ENCODE results near the gene RTEL1. TPM values are rescaled to one million over a fixed set of nuclear protein-coding genes. Genes with fewer than 3 reads are reported as not detected.

RTEL1 gene
- total RNA-seq, 4 donors from 2014 or later, result 11.6 to 32.8 (median 22.9) TPM

DNA sequence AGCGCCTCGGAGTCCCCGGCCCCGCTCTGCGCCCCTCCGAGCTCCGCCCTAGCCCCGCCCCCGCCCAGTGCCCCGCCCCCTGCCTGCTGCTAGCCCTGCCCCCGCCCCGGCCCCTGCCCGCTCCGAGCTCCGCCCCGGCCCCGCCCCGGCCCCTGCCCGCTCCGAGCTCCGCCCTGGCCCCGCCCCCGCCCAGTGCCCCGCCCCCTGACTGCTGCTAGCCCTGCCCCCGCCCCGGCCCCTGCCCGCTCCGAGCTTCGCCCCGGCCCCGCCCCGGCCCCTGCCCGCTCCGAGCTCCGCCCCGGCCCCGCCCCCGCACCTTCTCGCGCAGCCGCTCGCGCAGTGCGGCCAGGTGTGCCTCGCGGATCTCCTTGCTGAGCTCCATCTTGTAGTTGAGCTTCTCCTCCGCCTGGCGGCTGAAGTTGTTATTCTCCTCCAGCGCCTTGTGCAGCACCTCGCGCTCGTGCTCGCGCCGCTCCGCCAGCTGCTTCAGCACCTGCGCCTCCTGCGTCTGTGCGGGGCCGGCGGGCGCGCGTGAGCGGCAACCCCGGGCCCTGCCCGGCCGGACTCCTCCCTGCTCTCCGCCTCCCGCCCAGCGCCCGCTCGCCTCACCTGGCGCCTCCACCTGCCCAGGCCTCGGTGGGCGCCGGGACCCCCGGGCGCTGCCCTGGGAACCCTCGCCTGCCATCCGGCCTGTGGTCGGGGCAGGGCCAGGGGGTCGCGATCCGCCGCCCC is 16.2 kb upstream of the RTEL1 start:
- TF ChIP-seq, protein P1, sequence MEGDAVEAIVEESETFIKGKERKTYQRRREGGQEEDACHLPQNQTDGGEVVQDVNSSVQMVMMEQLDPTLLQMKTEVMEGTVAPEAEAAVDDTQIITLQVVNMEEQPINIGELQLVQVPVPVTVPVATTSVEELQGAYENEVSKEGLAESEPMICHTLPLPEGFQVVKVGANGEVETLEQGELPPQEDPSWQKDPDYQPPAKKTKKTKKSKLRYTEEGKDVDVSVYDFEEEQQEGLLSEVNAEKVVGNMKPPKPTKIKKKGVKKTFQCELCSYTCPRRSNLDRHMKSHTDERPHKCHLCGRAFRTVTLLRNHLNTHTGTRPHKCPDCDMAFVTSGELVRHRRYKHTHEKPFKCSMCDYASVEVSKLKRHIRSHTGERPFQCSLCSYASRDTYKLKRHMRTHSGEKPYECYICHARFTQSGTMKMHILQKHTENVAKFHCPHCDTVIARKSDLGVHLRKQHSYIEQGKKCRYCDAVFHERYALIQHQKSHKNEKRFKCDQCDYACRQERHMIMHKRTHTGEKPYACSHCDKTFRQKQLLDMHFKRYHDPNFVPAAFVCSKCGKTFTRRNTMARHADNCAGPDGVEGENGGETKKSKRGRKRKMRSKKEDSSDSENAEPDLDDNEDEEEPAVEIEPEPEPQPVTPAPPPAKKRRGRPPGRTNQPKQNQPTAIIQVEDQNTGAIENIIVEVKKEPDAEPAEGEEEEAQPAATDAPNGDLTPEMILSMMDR (IDR thresholded peaks at IDR 0.05; ENCODE audit: low read depth), result no peak

GRCh38 chr20:63642527-63643247 is 15.4 kb upstream of the RTEL1 start:
- TF ChIP-seq, protein P1 (IDR thresholded peaks at IDR 0.05; ENCODE audit: low read depth), result no peak

GRCh38 chr20:63643499-63643898 is 14.6 kb upstream of the RTEL1 start:
- TF ChIP-seq, protein P1 (IDR thresholded peaks at IDR 0.05; ENCODE audit: low read depth), result no peak

DNA sequence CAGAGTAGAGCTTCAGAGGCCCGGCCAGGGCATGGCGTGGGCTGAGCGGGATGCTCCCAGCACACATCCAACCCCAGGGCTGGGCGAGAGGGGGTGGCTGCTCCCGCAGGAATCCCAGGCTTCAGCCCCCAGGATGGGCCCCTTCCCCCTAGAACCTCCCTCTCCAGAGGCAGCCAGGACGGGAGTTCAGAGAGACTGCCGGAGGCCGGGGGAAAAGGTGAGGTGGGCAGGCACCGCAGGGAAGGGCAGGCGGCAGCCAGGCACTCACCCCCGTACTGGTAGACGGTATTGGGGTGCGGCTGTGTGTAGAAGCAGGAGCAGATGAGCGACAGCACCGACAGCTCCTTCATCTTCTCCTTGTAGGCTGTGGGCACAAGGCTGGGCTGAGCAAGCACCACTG is 14.2 kb upstream of the RTEL1 start:
- TF ChIP-seq, protein P1 (IDR thresholded peaks at IDR 0.05; ENCODE audit: low read depth), result no peak

GRCh38 chr20:63645218-63645617 is 12.9 kb upstream of the RTEL1 start:
- TF ChIP-seq, protein P1 (IDR thresholded peaks at IDR 0.05; ENCODE audit: low read depth), result no peak

- TF ChIP-seq, protein P1 (IDR thresholded peaks at IDR 0.05; ENCODE audit: low read depth), result no peak
These were observed 9.9 kb upstream of the RTEL1 start for GRCh38 chr20:63648190-63648589.

DNA sequence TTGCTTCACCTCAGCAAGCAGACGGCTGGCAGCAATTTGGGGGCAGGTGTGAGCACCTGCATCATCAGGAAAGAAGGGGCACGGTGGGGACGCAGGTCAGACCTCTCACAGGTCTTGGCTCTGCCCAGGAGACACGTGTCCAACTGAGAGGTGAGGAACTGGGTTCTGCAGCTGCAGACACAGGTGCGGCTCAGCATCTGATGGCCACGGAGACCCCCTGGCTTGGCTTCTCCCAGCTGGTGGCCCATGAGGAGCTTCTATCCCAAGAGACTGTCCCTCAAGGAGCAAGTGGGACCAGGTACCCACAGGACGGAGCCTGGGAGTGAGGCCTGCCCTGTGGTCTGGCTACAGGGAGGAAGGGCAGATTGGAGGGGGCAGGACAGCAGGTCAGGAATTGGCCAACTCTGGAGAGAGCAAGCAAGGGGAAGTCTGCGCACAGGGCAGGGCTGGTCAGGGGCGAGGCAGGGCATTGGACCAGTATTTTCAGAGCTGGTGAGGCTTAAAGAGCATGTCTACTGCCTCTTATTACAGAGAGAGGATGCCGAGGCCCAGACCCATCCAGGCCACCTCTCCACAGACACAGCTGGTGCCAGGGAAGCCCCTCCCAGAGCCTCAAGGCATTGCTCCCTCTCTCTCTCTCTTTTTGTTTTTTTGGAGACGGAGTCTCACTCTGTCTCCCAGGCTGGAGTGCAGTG is 9.1 kb upstream of the RTEL1 start:
- TF ChIP-seq, protein P1 (IDR thresholded peaks at IDR 0.05; ENCODE audit: low read depth), result no peak
